Measurements from ENCODE around the gene ABCC3.

GRCh38 chr17:50642071-50642721 lies 7.5 kb downstream of the ABCC3 start:
- no peak for TF ChIP-seq POLR2AphosphoS5 (IDR thresholded peaks at IDR 0.05)
- no peak for TF ChIP-seq CTCF (IDR thresholded peaks at IDR 0.05)
- TF ChIP-seq POLR2A (IDR thresholded peaks at IDR 0.05): no peak

All from stomach (tissue), 4 donors.